Measurements from ENCODE around the gene PLEKHN1. TPM values are rescaled to one million over a fixed set of nuclear protein-coding genes. Genes with fewer than 3 reads are reported as not detected.

PLEKHN1 gene
- polyA plus RNA-seq, 1 donor, result 0.49 TPM

- Histone ChIP-seq H3K4me1 (ENCODE audit: control insufficient read depth, insufficient read depth, low read length) (peaks cover 8% of the 10 kb centered on the region), H3K36me3 (ENCODE audit: control insufficient read depth, insufficient read depth, low read length) (no peaks in the 10 kb centered on the region), H3K9me3 (ENCODE audit: control insufficient read depth, low read depth, low read length) (peaks cover 17% of the 10 kb centered on the region), H3K4me3 (ENCODE audit: low read length) (no peak overlapping the region), H3K27me3 (ENCODE audit: control insufficient read depth, insufficient read depth, low read length) (peaks cover 42% of the 10 kb centered on the region), H3K27ac (ENCODE audit: low read length) (no peak overlapping the region)
- no peak for DNase-seq
- WGBS (ENCODE audit: insufficient coverage, low lambda C conversion rate), result no CpG with 5 or more reads among the region's 44 CpGs
Measured at GRCh38 chr1:978069-978834, 12.0 kb downstream of the PLEKHN1 start.

- H3K27ac ChIP-seq (ENCODE audit: low read length), result no peak overlapping the region
- no peak for DNase-seq
- no CpG with 5 or more reads among the region's 60 CpGs for WGBS (ENCODE audit: insufficient coverage, low lambda C conversion rate)
- H3K36me3 ChIP-seq (ENCODE audit: control insufficient read depth, insufficient read depth, low read length), result no peaks in the 10 kb centered on the region
- no peak overlapping the region for H3K4me3 ChIP-seq (ENCODE audit: low read length)
- H3K27me3 ChIP-seq (ENCODE audit: control insufficient read depth, insufficient read depth, low read length), result peaks cover 38% of the 10 kb centered on the region
- H3K9me3 ChIP-seq (ENCODE audit: control insufficient read depth, low read depth, low read length), result peaks cover 17% of the 10 kb centered on the region
- H3K4me1 ChIP-seq (ENCODE audit: control insufficient read depth, insufficient read depth, low read length), result peaks cover 8% of the 10 kb centered on the region
Measured at GRCh38 chr1:978835-979743, 12.8 kb downstream of the PLEKHN1 start.

- peaks cover 17% of the 10 kb centered on the region for H3K9me3 ChIP-seq (ENCODE audit: control insufficient read depth, low read depth, low read length)
- peaks cover 8% of the 10 kb centered on the region for H3K4me1 ChIP-seq (ENCODE audit: control insufficient read depth, insufficient read depth, low read length)
- H3K27ac ChIP-seq (ENCODE audit: low read length), result no peak overlapping the region
- no CpG with 5 or more reads among the region's 9 CpGs for WGBS (ENCODE audit: insufficient coverage, low lambda C conversion rate)
- no peaks in the 10 kb centered on the region for H3K36me3 ChIP-seq (ENCODE audit: control insufficient read depth, insufficient read depth, low read length)
- H3K27me3 ChIP-seq (ENCODE audit: control insufficient read depth, insufficient read depth, low read length), result peaks cover 38% of the 10 kb centered on the region
- no peak overlapping the region for H3K4me3 ChIP-seq (ENCODE audit: low read length)
- no peak for DNase-seq
Measured at GRCh38 chr1:979744-980072, 13.4 kb downstream of the PLEKHN1 start.

GRCh38 chr1:980137-980571, 13.9 kb downstream of the PLEKHN1 start:
- DNase-seq, result no peak
- H3K27me3 ChIP-seq (ENCODE audit: control insufficient read depth, insufficient read depth, low read length), result peaks cover 39% of the 10 kb centered on the region
- peaks cover 17% of the 10 kb centered on the region for H3K9me3 ChIP-seq (ENCODE audit: control insufficient read depth, low read depth, low read length)
- peaks cover 8% of the 10 kb centered on the region for H3K4me1 ChIP-seq (ENCODE audit: control insufficient read depth, insufficient read depth, low read length)
- no peaks in the 10 kb centered on the region for H3K36me3 ChIP-seq (ENCODE audit: control insufficient read depth, insufficient read depth, low read length)
- no CpG with 5 or more reads among the region's 13 CpGs for WGBS (ENCODE audit: insufficient coverage, low lambda C conversion rate)
- H3K27ac ChIP-seq (ENCODE audit: low read length), result no peak overlapping the region
- no peak overlapping the region for H3K4me3 ChIP-seq (ENCODE audit: low read length)

GRCh38 chr1:980602-981395, 14.5 kb downstream of the PLEKHN1 start:
- H3K9me3 ChIP-seq (ENCODE audit: control insufficient read depth, low read depth, low read length), result peaks cover 17% of the 10 kb centered on the region
- no peak overlapping the region for H3K27ac ChIP-seq (ENCODE audit: low read length)
- peaks cover 6% of the 10 kb centered on the region for H3K4me1 ChIP-seq (ENCODE audit: control insufficient read depth, insufficient read depth, low read length)
- no peak overlapping the region for H3K4me3 ChIP-seq (ENCODE audit: low read length)
- no CpG with 5 or more reads among the region's 35 CpGs for WGBS (ENCODE audit: insufficient coverage, low lambda C conversion rate)
- no peaks in the 10 kb centered on the region for H3K36me3 ChIP-seq (ENCODE audit: control insufficient read depth, insufficient read depth, low read length)
- H3K27me3 ChIP-seq (ENCODE audit: control insufficient read depth, insufficient read depth, low read length), result peaks cover 35% of the 10 kb centered on the region
- no peak for DNase-seq

- Histone ChIP-seq H3K27me3 (ENCODE audit: control insufficient read depth, insufficient read depth, low read length) (peaks cover 34% of the 10 kb centered on the region), H3K4me3 (ENCODE audit: low read length) (no peak overlapping the region), H3K36me3 (ENCODE audit: control insufficient read depth, insufficient read depth, low read length) (no peaks in the 10 kb centered on the region), H3K9me3 (ENCODE audit: control insufficient read depth, low read depth, low read length) (peaks cover 17% of the 10 kb centered on the region), H3K4me1 (ENCODE audit: control insufficient read depth, insufficient read depth, low read length) (no peaks in the 10 kb centered on the region), H3K27ac (ENCODE audit: low read length) (no peak overlapping the region)
- DNase-seq, result no peak
- no CpG with 5 or more reads among the region's 21 CpGs for WGBS (ENCODE audit: insufficient coverage, low lambda C conversion rate)
Measured at GRCh38 chr1:981491-981954, 15.2 kb downstream of the PLEKHN1 start.

- H3K4me1 ChIP-seq (ENCODE audit: control insufficient read depth, insufficient read depth, low read length), result no peaks in the 10 kb centered on the region
- peaks cover 17% of the 10 kb centered on the region for H3K9me3 ChIP-seq (ENCODE audit: control insufficient read depth, low read depth, low read length)
- no CpG with 5 or more reads among the region's 28 CpGs for WGBS (ENCODE audit: insufficient coverage, low lambda C conversion rate)
- no peak for DNase-seq
- no peaks in the 10 kb centered on the region for H3K36me3 ChIP-seq (ENCODE audit: control insufficient read depth, insufficient read depth, low read length)
- no peak within 1 kb of the TSS for H3K4me3 ChIP-seq (ENCODE audit: low read length)
- no peak within 1 kb of the TSS for H3K27ac ChIP-seq (ENCODE audit: low read length)
- peaks cover 34% of the 10 kb centered on the region for H3K27me3 ChIP-seq (ENCODE audit: control insufficient read depth, insufficient read depth, low read length)
Measured at GRCh38 chr1:981955-982558, 15.8 kb downstream of the PLEKHN1 start, which contains the start of gene PERM1. Gene PERM1 (minus strand): TSS chr1:982093. CDS start chr1:981029, 1,064 bp downstream.

GRCh38 chr1:982765-983436, 16.6 kb downstream of the PLEKHN1 start:
- no peak for DNase-seq
- Histone ChIP-seq H3K36me3 (ENCODE audit: control insufficient read depth, insufficient read depth, low read length) (no peaks in the 10 kb centered on the region), H3K9me3 (ENCODE audit: control insufficient read depth, low read depth, low read length) (peaks cover 17% of the 10 kb centered on the region), H3K4me3 (ENCODE audit: low read length) (no peak overlapping the region), H3K27me3 (ENCODE audit: control insufficient read depth, insufficient read depth, low read length) (peaks cover 34% of the 10 kb centered on the region), H3K4me1 (ENCODE audit: control insufficient read depth, insufficient read depth, low read length) (no peaks in the 10 kb centered on the region), H3K27ac (ENCODE audit: low read length) (no peak overlapping the region)
- no CpG with 5 or more reads among the region's 43 CpGs for WGBS (ENCODE audit: insufficient coverage, low lambda C conversion rate)

- no peaks in the 10 kb centered on the region for H3K4me1 ChIP-seq (ENCODE audit: control insufficient read depth, insufficient read depth, low read length)
- no peak for DNase-seq
- peaks cover 36% of the 10 kb centered on the region for H3K27me3 ChIP-seq (ENCODE audit: control insufficient read depth, insufficient read depth, low read length)
- peaks cover 6% of the 10 kb centered on the region for H3K9me3 ChIP-seq (ENCODE audit: control insufficient read depth, low read depth, low read length)
- no CpG with 5 or more reads among the region's 29 CpGs for WGBS (ENCODE audit: insufficient coverage, low lambda C conversion rate)
- H3K36me3 ChIP-seq (ENCODE audit: control insufficient read depth, insufficient read depth, low read length), result no peaks in the 10 kb centered on the region
- no peak overlapping the region for H3K4me3 ChIP-seq (ENCODE audit: low read length)
- no peak overlapping the region for H3K27ac ChIP-seq (ENCODE audit: low read length)
Measured at GRCh38 chr1:983798-984475, 17.7 kb downstream of the PLEKHN1 start.
